Measurements from ENCODE around the gene LPP. TPM values are rescaled to one million over a fixed set of nuclear protein-coding genes. Genes with fewer than 3 reads are reported as not detected.

The LPP gene
- total RNA-seq, 6 experiments from 2014 or later = 84.1 to 121 (median 102) TPM

- peaks cover 48% of the 10 kb centered on the region for H3K4me1 Mint-ChIP-seq (ENCODE audit: low read depth)
- peaks cover 10% of the 10 kb centered on the region for H3K36me3 Mint-ChIP-seq (ENCODE audit: low read depth)
- no peaks in the 10 kb centered on the region for H3K9me3 Mint-ChIP-seq
- H3K27ac Mint-ChIP-seq = peak overlapping the region; percentile 74
- TF ChIP-seq CTCF (IDR thresholded peaks at IDR 0.05) = no peak
- H3K4me3 Mint-ChIP-seq = no peak overlapping the region
- DNase-seq = peak; percentile 19
- no peaks in the 10 kb centered on the region for H3K27me3 Mint-ChIP-seq (ENCODE audit: insufficient read depth)
Observed at GRCh38 chr3:188385295-188385694, 231.3 kb downstream of the LPP start.

- Mint-ChIP-seq H3K27ac (peak overlapping the region; percentile 78), H3K27me3 (ENCODE audit: insufficient read depth) (no peaks in the 10 kb centered on the region), H3K36me3 (ENCODE audit: low read depth) (0 out of 2 replicates have a peak, but pooled peaks cover 4% of the 10 kb centered on the region), H3K4me1 (ENCODE audit: low read depth) (peaks cover 59% of the 10 kb centered on the region), H3K9me3 (no peaks in the 10 kb centered on the region), H3K4me3 (peak overlapping the region; percentile 49)
- DNase-seq = no peak
- TF ChIP-seq CTCF (IDR thresholded peaks at IDR 0.05) = no peak
Observed at GRCh38 chr3:188389711-188390342, 235.9 kb downstream of the LPP start.

- no peaks in the 10 kb centered on the region for H3K27me3 Mint-ChIP-seq (ENCODE audit: insufficient read depth)
- H3K9me3 Mint-ChIP-seq = no peaks in the 10 kb centered on the region
- no peak for DNase-seq
- peak overlapping the region; percentile 78 for H3K27ac Mint-ChIP-seq
- peaks cover 54% of the 10 kb centered on the region for H3K4me1 Mint-ChIP-seq (ENCODE audit: low read depth)
- 0 out of 2 replicates have a peak, but pooled peaks cover 4% of the 10 kb centered on the region for H3K36me3 Mint-ChIP-seq (ENCODE audit: low read depth)
- peak overlapping the region; percentile 49 for H3K4me3 Mint-ChIP-seq
- TF ChIP-seq CTCF (IDR thresholded peaks at IDR 0.05) = no peak
Observed at GRCh38 chr3:188390343-188390718, 236.4 kb downstream of the LPP start.

GRCh38 chr3:188390775-188391443 lies 237.0 kb downstream of the LPP start:
- Mint-ChIP-seq H3K4me1 (ENCODE audit: low read depth) (peaks cover 49% of the 10 kb centered on the region), H3K9me3 (no peaks in the 10 kb centered on the region), H3K27me3 (ENCODE audit: insufficient read depth) (no peaks in the 10 kb centered on the region), H3K27ac (peak overlapping the region; percentile 78; the same call in 1 of the 2 replicates), H3K36me3 (ENCODE audit: low read depth) (0 out of 2 replicates have a peak, but pooled peaks cover 4% of the 10 kb centered on the region), H3K4me3 (peak overlapping the region; percentile 49; the same call in 1 of the 2 replicates)
- DNase-seq = no peak
- 0 out of 2 replicates have a peak, but pooled peaks have one; percentile 9 for TF ChIP-seq CTCF (IDR thresholded peaks at IDR 0.05)

- Mint-ChIP-seq H3K27ac (no peak overlapping the region), H3K9me3 (no peaks in the 10 kb centered on the region), H3K27me3 (ENCODE audit: insufficient read depth) (no peaks in the 10 kb centered on the region), H3K36me3 (ENCODE audit: low read depth) (0 out of 2 replicates have a peak, but pooled peaks cover 4% of the 10 kb centered on the region), H3K4me3 (no peak overlapping the region), H3K4me1 (ENCODE audit: low read depth) (peaks cover 42% of the 10 kb centered on the region)
- DNase-seq = no peak
- TF ChIP-seq CTCF (IDR thresholded peaks at IDR 0.05) = no peak
Observed at GRCh38 chr3:188391592-188391991, 237.6 kb downstream of the LPP start.

All from HFFc6 (cell line).